HepG2 (cell line): ENCODE measurements around the gene LBX2. TPM values are rescaled to one million over a fixed set of nuclear protein-coding genes. Genes with fewer than 3 reads are reported as not detected.

Source experiments
- EP300 ChIP-seq, 3 experiments: sonication (generic) in 1 of 3; formaldehyde crosslinking in 1 of 3; IDR thresholded peaks; 2 replicates each; pipeline versions ENCODE4 v1.5.1 to v1.6.1; 2011 to 2020; ENCODE audit warnings: low read depth in 2 of 3, low read length in 2 of 3, borderline replicate concordance in 1 of 3, improper control_type of control experiment in 1 of 3, mild to moderate bottlenecking in 1 of 3, missing genetic modification reagents in 1 of 3, moderate library complexity in 1 of 3
- HMGXB4 ChIP-seq, 2 experiments: sonication (generic) in 1 of 2; formaldehyde crosslinking in 1 of 2; IDR thresholded peaks; 2 replicates each; pipeline versions ENCODE4 v1.4.0 to v1.6.1; 2018 to 2020; ENCODE audit warnings: missing genetic modification reagents in 2 of 2, borderline replicate concordance in 1 of 2, low read depth in 1 of 2, mild to moderate bottlenecking in 1 of 2, missing biosample characterization in 1 of 2
- IRX3 ChIP-seq: sonication (generic); formaldehyde crosslinking; IDR thresholded peaks from 2 replicates; pipeline ENCODE4 v1.8.1; 2023; ENCODE audit warnings: mild to moderate bottlenecking, low read depth, missing genetic modification reagents, borderline replicate concordance
- PATZ1 ChIP-seq: sonication (generic); formaldehyde crosslinking; IDR thresholded peaks from 2 replicates; pipeline ENCODE4 v1.4.0; 2020; ENCODE audit warnings: missing genetic modification reagents
- POGZ ChIP-seq: sonication (generic); formaldehyde crosslinking; IDR thresholded peaks from 2 replicates; pipeline ENCODE4 v1.4.0; 2020; ENCODE audit warnings: mild to moderate bottlenecking, missing genetic modification reagents
- SMC3 ChIP-seq: IDR thresholded peaks from 2 replicates; pipeline ENCODE4 v1.6.1; 2011; ENCODE audit warnings: low read length, improper control_type of control experiment
- SNAPC5 ChIP-seq: sonication (generic); formaldehyde crosslinking; IDR thresholded peaks from 2 replicates; pipeline ENCODE4 v1.8.1; 2023; ENCODE audit warnings: mild to moderate bottlenecking, missing genetic modification reagents, borderline replicate concordance
- YY1 ChIP-seq: IDR thresholded peaks from 2 replicates; pipeline ENCODE4 v1.6.1; 2011; ENCODE audit warnings: low read length, low read depth, moderate library complexity, mild to moderate bottlenecking; ENCODE audit not compliant: insufficient read depth, insufficient replicate concordance
- ZNF142 ChIP-seq: sonication (generic); formaldehyde crosslinking; IDR thresholded peaks from 2 replicates; pipeline ENCODE4 v1.4.0; 2020; ENCODE audit warnings: missing genetic modification reagents
- ZNF280D ChIP-seq: sonication (generic); formaldehyde crosslinking; IDR thresholded peaks from 2 replicates; pipeline ENCODE4 v1.5.1; 2020; ENCODE audit warnings: mild to moderate bottlenecking, missing genetic modification reagents
- ZNF460 ChIP-seq: sonication (generic); formaldehyde crosslinking; IDR thresholded peaks from 2 replicates; pipeline ENCODE4 v1.5.1; 2020; ENCODE audit warnings: missing genetic modification reagents, mild to moderate bottlenecking, borderline replicate concordance
- ZNF720 ChIP-seq: sonication (generic); formaldehyde crosslinking; IDR thresholded peaks from 2 replicates; pipeline ENCODE4 v1.4.0; 2020; ENCODE audit warnings: missing genetic modification reagents
- polyA plus RNA-seq, 8 experiments: library from polyadenylated mRNA; depleted of rRNA in 3 of 8; stranded (reverse) in 7 of 8; unstranded in 1 of 8; fragments of >200 nt; fragmentation: Illumina TruSeq in 4 of 8; extraction: Trizol in 4 of 8; gene quantifications; 2 replicates each; pipeline versions ENCODE4 v1.2.1 to v1.2.3, GENCODE V29; 2011 to 2016; ENCODE audit warnings: low read depth in 4 of 8, missing spikeins in 1 of 8, mixed read lengths in 1 of 8; ENCODE audit not compliant: insufficient read depth in 1 of 8
- total RNA-seq, 5 experiments: library from RNA; depleted of rRNA; stranded (reverse); fragments of >200 nt; fragmentation: Illumina TruSeq; extraction: Trizol; gene quantifications; 2 replicates each; pipeline ENCODE4 v1.2.3, GENCODE V29; 2016; ENCODE audit warnings: low read depth in 1 of 5

LBX2 gene
- total and polyA plus RNA-seq, 2 of the 13 experiments (the other 11 are each of a cell fraction or from before 2014, with no cell fraction given) = 6.4 to 8.1 TPM

- TF ChIP-seq HMGXB4 (CRISPR knock-in tag; IDR thresholded peaks at IDR 0.05; ENCODE audit: borderline replicate concordance in 1 of 2, low read depth in 1 of 2) = no peak
- TF ChIP-seq YY1 = peak; percentile 36
- TF ChIP-seq IRX3 (CRISPR knock-in tag) = no peak
- TF ChIP-seq ZNF142 = no peak
- TF ChIP-seq EP300 (IDR thresholded peaks at IDR 0.05; ENCODE audit: low read depth in 2 of 2, low read length in 2 of 2) = peak; percentile 29 to 51; a peak in 1 of 4 replicates
- no peak for TF ChIP-seq EP300 (CRISPR knock-in tag; IDR thresholded peaks at IDR 0.05; ENCODE audit: borderline replicate concordance)
- TF ChIP-seq ZNF720 (CRISPR knock-in tag) = no peak
- no peak for TF ChIP-seq SMC3
- TF ChIP-seq ZNF460 (CRISPR knock-in tag) = no peak
- peak; percentile 98 for TF ChIP-seq PATZ1 (CRISPR knock-in tag)
- peak; percentile 74 for TF ChIP-seq ZNF280D (CRISPR knock-in tag)
- TF ChIP-seq POGZ (CRISPR knock-in tag) = no peak
- peak; percentile 60; the same call in 1 of the 2 replicates for TF ChIP-seq SNAPC5
Observed at GRCh38 chr2:74512744-74513604, 13.6 kb upstream of the LBX2 start (continued).
